ENCODE measurements around the gene MRPL40. TPM values are rescaled to one million over a fixed set of nuclear protein-coding genes. Genes with fewer than 3 reads are reported as not detected.

Gene MRPL40
- total RNA-seq, 4 donors from 2014 or later: 5.0 to 20.4 (median 12.3) TPM

GRCh38 chr22:19470010-19470409 is 37.7 kb downstream of the MRPL40 start:
- no peaks in the 10 kb centered on the region for H3K9me3 ChIP-seq
- TF ChIP-seq, protein P1, sequence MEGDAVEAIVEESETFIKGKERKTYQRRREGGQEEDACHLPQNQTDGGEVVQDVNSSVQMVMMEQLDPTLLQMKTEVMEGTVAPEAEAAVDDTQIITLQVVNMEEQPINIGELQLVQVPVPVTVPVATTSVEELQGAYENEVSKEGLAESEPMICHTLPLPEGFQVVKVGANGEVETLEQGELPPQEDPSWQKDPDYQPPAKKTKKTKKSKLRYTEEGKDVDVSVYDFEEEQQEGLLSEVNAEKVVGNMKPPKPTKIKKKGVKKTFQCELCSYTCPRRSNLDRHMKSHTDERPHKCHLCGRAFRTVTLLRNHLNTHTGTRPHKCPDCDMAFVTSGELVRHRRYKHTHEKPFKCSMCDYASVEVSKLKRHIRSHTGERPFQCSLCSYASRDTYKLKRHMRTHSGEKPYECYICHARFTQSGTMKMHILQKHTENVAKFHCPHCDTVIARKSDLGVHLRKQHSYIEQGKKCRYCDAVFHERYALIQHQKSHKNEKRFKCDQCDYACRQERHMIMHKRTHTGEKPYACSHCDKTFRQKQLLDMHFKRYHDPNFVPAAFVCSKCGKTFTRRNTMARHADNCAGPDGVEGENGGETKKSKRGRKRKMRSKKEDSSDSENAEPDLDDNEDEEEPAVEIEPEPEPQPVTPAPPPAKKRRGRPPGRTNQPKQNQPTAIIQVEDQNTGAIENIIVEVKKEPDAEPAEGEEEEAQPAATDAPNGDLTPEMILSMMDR (IDR thresholded peaks at IDR 0.05): no peak
- TF ChIP-seq POLR2A (IDR thresholded peaks at IDR 0.05): no peak
- no peaks in the 10 kb centered on the region for H3K36me3 ChIP-seq
- intact Hi-C loops (cut with DNase I; ENCODE audit: low total_unique reads): no loop called here
- no peak for DNase-seq
- no peak overlapping the region for H3K27ac ChIP-seq
- no peaks in the 10 kb centered on the region for H3K27me3 ChIP-seq
- no peaks in the 10 kb centered on the region for H3K4me1 ChIP-seq
- H3K4me3 ChIP-seq: no peak overlapping the region

- no peak for TF ChIP-seq POLR2A (IDR thresholded peaks at IDR 0.05)
- TF ChIP-seq, protein P1 (IDR thresholded peaks at IDR 0.05): no peak
- DNase-seq: no peak
- Histone ChIP-seq H3K4me3 (no peak overlapping the region), H3K9me3 (no peaks in the 10 kb centered on the region), H3K27ac (no peak overlapping the region), H3K4me1 (no peaks in the 10 kb centered on the region), H3K27me3 (no peaks in the 10 kb centered on the region), H3K36me3 (no peaks in the 10 kb centered on the region)
- intact Hi-C loops (cut with DNase I; ENCODE audit: low total_unique reads): no loop called here
These were observed 39.2 kb downstream of the MRPL40 start for GRCh38 chr22:19471572-19471971.

- DNase-seq: no peak
- H3K4me1 ChIP-seq: no peaks in the 10 kb centered on the region
- no peak overlapping the region for H3K27ac ChIP-seq
- H3K36me3 ChIP-seq: no peaks in the 10 kb centered on the region
- intact Hi-C loops (cut with DNase I; ENCODE audit: low total_unique reads): no loop called here
- H3K9me3 ChIP-seq: no peaks in the 10 kb centered on the region
- H3K4me3 ChIP-seq: no peak overlapping the region
- H3K27me3 ChIP-seq: no peaks in the 10 kb centered on the region
- no peak for TF ChIP-seq POLR2A (IDR thresholded peaks at IDR 0.05)
- TF ChIP-seq, protein P1 (IDR thresholded peaks at IDR 0.05): no peak
These were observed 39.9 kb downstream of the MRPL40 start for GRCh38 chr22:19472233-19472632.

GRCh38 chr22:19473578-19473977 is 41.2 kb downstream of the MRPL40 start:
- intact Hi-C loops (cut with DNase I; ENCODE audit: low total_unique reads): no loop called here
- no peaks in the 10 kb centered on the region for H3K9me3 ChIP-seq
- TF ChIP-seq, protein P1 (IDR thresholded peaks at IDR 0.05): no peak
- no peak for TF ChIP-seq POLR2A (IDR thresholded peaks at IDR 0.05)
- H3K27me3 ChIP-seq: no peaks in the 10 kb centered on the region
- no peak overlapping the region for H3K4me3 ChIP-seq
- peaks cover 0 to 5% of the 10 kb centered on the region in 2 donors for H3K4me1 ChIP-seq
- no peaks in the 10 kb centered on the region for H3K36me3 ChIP-seq
- H3K27ac ChIP-seq: no peak overlapping the region
- DNase-seq: no peak

- intact Hi-C loops (cut with DNase I; ENCODE audit: low total_unique reads): no loop called here
- H3K27ac ChIP-seq: no peak overlapping the region
These were observed 43.7 kb downstream of the MRPL40 start for GRCh38 chr22:19476023-19476422.

More at GRCh38 chr22:19476023-19476422, 43.7 kb downstream of the MRPL40 start:
- TF ChIP-seq POLR2A (IDR thresholded peaks at IDR 0.05): no peak
- TF ChIP-seq, protein P1 (IDR thresholded peaks at IDR 0.05): no peak
- Histone ChIP-seq H3K4me1 (peaks cover 0 to 9% of the 10 kb centered on the region in 2 donors), H3K36me3 (no peaks in the 10 kb centered on the region), H3K27me3 (no peaks in the 10 kb centered on the region), H3K9me3 (no peaks in the 10 kb centered on the region), H3K4me3 (no peak overlapping the region)
- DNase-seq: no peak

Measured in uterus (tissue), 4 donors.